ENCODE results near the gene RBM22.
A peak's percentile ranks its signal among the peaks of the same experiment; 100 is the strongest.
"Not testable (repeated sequence)": the region's sequence is repeated elsewhere in the genome, so short reads cannot be mapped to it uniquely, and the experiment has no call there.

RBM22 gene

GRCh38 chr5:150700594-150701377 is at the start of gene RBM22:
TSS of gene RBM22 (minus strand) at chr5:150701062. CDS start at chr5:150700985, 77 bp downstream.
- peak; percentile 86 for DNase-seq

- no peak for DNase-seq
Measured at GRCh38 chr5:150750469-150750868, 49.6 kb upstream of the RBM22 start.

GRCh38 chr5:150743142-150743488 is 42.3 kb upstream of the RBM22 start:
- DNase-seq = not testable (repeated sequence)

- not testable (repeated sequence) for DNase-seq
Measured at GRCh38 chr5:150742455-150743141, 41.7 kb upstream of the RBM22 start.

GRCh38 chr5:150740992-150741391 is 40.1 kb upstream of the RBM22 start:
- no peak for DNase-seq

- DNase-seq = no peak
Measured at GRCh38 chr5:150738862-150739261, 38.0 kb upstream of the RBM22 start.

- peak; percentile 92 for DNase-seq
Measured at GRCh38 chr5:150734579-150735384, 33.9 kb upstream of the RBM22 start.

- DNase-seq = no peak
Measured at GRCh38 chr5:150731669-150732242, 30.9 kb upstream of the RBM22 start.

- no peak for DNase-seq
Measured at GRCh38 chr5:150729859-150730258, 29.0 kb upstream of the RBM22 start.

- no peak for DNase-seq
Measured at GRCh38 chr5:150723845-150724244, 23.0 kb upstream of the RBM22 start.

GRCh38 chr5:150710165-150710564 is 9.3 kb upstream of the RBM22 start:
- DNase-seq = no peak

- no peak for DNase-seq
Measured at GRCh38 chr5:150706776-150707390, 6.0 kb upstream of the RBM22 start.

- peak; percentile 73 for DNase-seq
Measured at GRCh38 chr5:150703762-150704161, 2.9 kb upstream of the RBM22 start.

GRCh38 chr5:150700246-150700593 is 642 bp downstream of the RBM22 start:
- peak; percentile 31 for DNase-seq

- DNase-seq = no peak
Measured at GRCh38 chr5:150694612-150695011, 6.2 kb downstream of the RBM22 start.

- no peak for DNase-seq
Measured at GRCh38 chr5:150692276-150692675, 8.6 kb downstream of the RBM22 start.

GRCh38 chr5:150690760-150691159 is 10.1 kb downstream of the RBM22 start:
- DNase-seq = no peak

- no peak for DNase-seq
Measured at GRCh38 chr5:150689120-150689519, 11.7 kb downstream of the RBM22 start.

GRCh38 chr5:150676578-150676977 is 24.3 kb downstream of the RBM22 start:
- DNase-seq = no peak

- DNase-seq = peak; percentile 62
Measured at GRCh38 chr5:150675069-150675468, 25.8 kb downstream of the RBM22 start.

GRCh38 chr5:150674341-150674821 is 26.5 kb downstream of the RBM22 start:
- DNase-seq = peak; percentile 36

- no peak for DNase-seq
Measured at GRCh38 chr5:150672884-150673275, 28.0 kb downstream of the RBM22 start.
